Transverse colon (tissue), 4 donors: ENCODE data around the gene CSTF3. TPM values are rescaled to one million over a fixed set of nuclear protein-coding genes. Genes with fewer than 3 reads are reported as not detected.
"Not testable (repeated sequence)": the region's sequence is repeated elsewhere in the genome, so short reads cannot be mapped to it uniquely, and the experiment has no call there.

Experiments used
- DNase-seq: peaks from one replicate; pipeline ENCODE4 v3.0.0-alpha.2; 2019
- H3K27ac ChIP-seq, 4 donors: fragments of 200-600 bp; sonication (generic); 2 replicates each; pipeline ENCODE4 v1.5.1; 2016 to 2018; ENCODE audit warnings: inconsistent platforms in 4 of 4
- H3K27me3 ChIP-seq: fragments of 200-600 bp; sonication (generic); 2 replicates; pipeline ENCODE4 v1.5.1; 2017; ENCODE audit warnings: inconsistent platforms
- H3K36me3 ChIP-seq, 4 donors: fragments of 200-600 bp; sonication (generic); 2 replicates each; pipeline ENCODE4 v1.5.1; 2017 to 2019; ENCODE audit warnings: inconsistent platforms in 4 of 4
- H3K4me1 ChIP-seq, 4 donors: fragments of 200-600 bp; sonication (generic); 2 replicates each; pipeline ENCODE4 v1.5.1; 2017 to 2020; ENCODE audit warnings: inconsistent platforms in 4 of 4
- H3K4me3 ChIP-seq, 4 donors: fragments of 200-600 bp; sonication (generic); 1 replicate in 1 of 4; 2 replicates in 3 of 4; pipeline versions ENCODE4 v1.5.1 to v1.6.1; 2017 to 2019; ENCODE audit warnings: inconsistent platforms in 4 of 4
- H3K9me3 ChIP-seq, 2 donors: fragments of 200-600 bp; sonication (generic); 2 replicates each; pipeline ENCODE4 v1.5.1; 2017 to 2019; ENCODE audit warnings: inconsistent platforms in 2 of 2
- CTCF ChIP-seq, 5 experiments: fragments of 200-600 bp in 3 of 5; fragments of 450-650 bp in 2 of 5; sonication (generic) in 3 of 5; IDR thresholded peaks; 1 replicate in 2 of 5; 2 replicates in 3 of 5; pipeline ENCODE4 v1.5.1; 2016 to 2017; ENCODE audit warnings: antibody characterized with exemption in 5 of 5, inconsistent platforms in 3 of 5, mild to moderate bottlenecking in 2 of 5, moderate library complexity in 1 of 5
- EP300 ChIP-seq: sonication (generic); formaldehyde crosslinking; IDR thresholded peaks from one replicate; pipeline ENCODE4 v1.6.1; 2017; ENCODE audit warnings: antibody characterized with exemption, low read depth
- POLR2A ChIP-seq: fragments of 450-650 bp; IDR thresholded peaks from one replicate; pipeline ENCODE4 v1.6.1; 2016; ENCODE audit warnings: antibody characterized with exemption, mild to moderate bottlenecking, moderate library complexity
- POLR2AphosphoS5 ChIP-seq, 3 donors: sonication (generic); formaldehyde crosslinking; IDR thresholded peaks; one replicate each; pipeline ENCODE4 v1.6.1; 2016; ENCODE audit warnings: antibody characterized with exemption in 3 of 3
- WGBS, 2 donors: methylation state at CpG; one replicate each; pipeline ENCODE4 v1.1.5; 2018; ENCODE audit warnings: low coverage in 1 of 2; 5-methylcytosine and 5-hydroxymethylcytosine counted together
- in situ Hi-C, 4 donors: fragments of 200-750 bp; cut with MboI; loops; one replicate each; pipeline versions ENCODE4 v1.15.0 to v1.15.1; 2017; ENCODE audit warnings: low sequenced_read_pairs in 3 of 4, low pct_ligation_motif_present in 1 of 4, low pct_unique_long_range_greater_than_20kb in 1 of 4
- intact Hi-C: fragments of 100-400 bp; cut with DNase I; formaldehyde crosslinking; loops from one replicate; pipeline ENCODE4 v1.15.1; 2023; ENCODE audit warnings: low total_unique reads
- total RNA-seq, 4 donors: library from RNA; depleted of rRNA; stranded (reverse); fragments of >200 nt; gene quantifications; one replicate each; pipeline ENCODE4 v1.1.0, GENCODE V29; 2016

CSTF3 gene
- total RNA-seq, 4 donors from 2014 or later: 2.2 to 167 (median 14.2) TPM

- WGBS, 2 donors: 51 to 57% methylated on average over 5 of the region's 5 CpGs
- no peaks in the 10 kb centered on the region for H3K9me3 ChIP-seq
- no peaks in the 10 kb centered on the region for H3K27me3 ChIP-seq
Measured at GRCh38 chr11:33178443-33179180, 17.3 kb upstream of the CSTF3 start.

GRCh38 chr11:33177676-33178336 is 16.5 kb upstream of the CSTF3 start:
- Histone ChIP-seq H3K4me1 (peaks cover 0 to 14% (median 10%) of the 10 kb centered on the region in 4 donors), H3K9me3 (no peaks in the 10 kb centered on the region), H3K36me3 (no peaks in the 10 kb centered on the region), H3K4me3 (no peak overlapping the region), H3K27ac (no peak overlapping the region), H3K27me3 (no peaks in the 10 kb centered on the region)
- WGBS, 2 donors: 72 to 77% methylated on average over 4 to 8 of the region's 8 CpGs
- TF ChIP-seq POLR2A (no peak), POLR2AphosphoS5 (IDR thresholded peaks at IDR 0.05) (no peak), EP300 (no peak), CTCF (IDR thresholded peaks at IDR 0.05) (no peak)
- in situ Hi-C loops (loop anchor here in 3 of 4 donors (10.0 kb wide), 3 partner anchors 57 to 157 kb away; no protein-coding TSS in a partner anchor), intact Hi-C loops (no loop called here)
- DNase-seq: no peak

More at GRCh38 chr11:33178443-33179180, 17.3 kb upstream of the CSTF3 start:
- intact Hi-C loops (no loop called here), in situ Hi-C loops (loop anchor here in 3 of 4 donors (10.0 kb wide), 3 partner anchors 56 to 156 kb away; no protein-coding TSS in a partner anchor)
- TF ChIP-seq EP300 (no peak), CTCF (IDR thresholded peaks at IDR 0.05) (no peak), POLR2AphosphoS5 (IDR thresholded peaks at IDR 0.05) (no peak), POLR2A (no peak)
- DNase-seq: no peak
- no peaks in the 10 kb centered on the region for H3K36me3 ChIP-seq
- no peak overlapping the region for H3K27ac ChIP-seq
- H3K4me3 ChIP-seq: no peak overlapping the region
- H3K4me1 ChIP-seq: peaks cover 0 to 22% (median 13%) of the 10 kb centered on the region in 4 donors

- in situ Hi-C loops: loop anchor here in 3 of 4 donors (10.0 kb wide), 3 partner anchors 58 to 158 kb away; no protein-coding TSS in a partner anchor
- H3K4me1 ChIP-seq, H3K36me3 ChIP-seq, H3K27me3 ChIP-seq, DNase-seq, intact Hi-C loops, H3K9me3 ChIP-seq, H3K27ac ChIP-seq, H3K4me3 ChIP-seq: not testable (repeated sequence)
- 96% methylated on average over 4 to 5 of the region's 5 CpGs for WGBS, 2 donors
Measured at GRCh38 chr11:33176760-33177159, 15.5 kb upstream of the CSTF3 start.

GRCh38 chr11:33172996-33173395 is 11.7 kb upstream of the CSTF3 start:
- Histone ChIP-seq H3K9me3 (no peaks in the 10 kb centered on the region), H3K4me3 (no peak overlapping the region), H3K4me1 (peaks cover 0 to 10% (median 0%) of the 10 kb centered on the region in 4 donors), H3K27me3 (no peaks in the 10 kb centered on the region), H3K36me3 (no peaks in the 10 kb centered on the region), H3K27ac (no peak overlapping the region)
- in situ Hi-C loops: loop anchor here in 3 of 4 donors (10.0 to 25.0 kb wide), 4 partner anchors 62 to 564 kb away; partner anchors contain the start of gene CD59 (in 2 of the 3)
- intact Hi-C loops: no loop called here
- WGBS, 2 donors: 64 to 79% methylated on average over 1 to 2 of the region's 2 CpGs
- DNase-seq: no peak
- no peak for TF ChIP-seq POLR2AphosphoS5 (IDR thresholded peaks at IDR 0.05)

GRCh38 chr11:33172345-33172744 is 11.1 kb upstream of the CSTF3 start:
- intact Hi-C loops: no loop called here

More at GRCh38 chr11:33172345-33172744, 11.1 kb upstream of the CSTF3 start:
- in situ Hi-C loops: loop anchor here in 3 of 4 donors (10.0 to 25.0 kb wide), 4 partner anchors 62 to 565 kb away; partner anchors contain the start of gene CD59 (in 2 of the 3)
- no peak overlapping the region for H3K4me3 ChIP-seq
- no peaks in the 10 kb centered on the region for H3K36me3 ChIP-seq
- H3K27ac ChIP-seq: no peak overlapping the region
- TF ChIP-seq POLR2AphosphoS5 (IDR thresholded peaks at IDR 0.05) (no peak), EP300 (no peak), CTCF (IDR thresholded peaks at IDR 0.05) (no peak), POLR2A (no peak)
- H3K27me3 ChIP-seq: no peaks in the 10 kb centered on the region
- peaks cover 0 to 10% (median 0%) of the 10 kb centered on the region in 4 donors for H3K4me1 ChIP-seq
- WGBS, 2 donors: 93 to 94% methylated on average over 3 to 5 of the region's 5 CpGs
- no peak for DNase-seq
- no peaks in the 10 kb centered on the region for H3K9me3 ChIP-seq
